Activated CD8-positive, alpha-beta memory T cell treated with anti-CD3 and anti-CD28 coated beads, Interleukin-2, amount 50 U/mL, for 24 hours (primary cell): ENCODE results near the gene MAP6D1.

ENCODE experiments used
- DNase-seq: peaks from one replicate; pipeline ENCODE4 v3.0.0-alpha.2; 2020; ENCODE audit errors: extremely low read depth

The MAP6D1 gene

GRCh38 chr3:183823963-183824362, 1.4 kb downstream of the MAP6D1 start:
- no peak for DNase-seq

DNA sequence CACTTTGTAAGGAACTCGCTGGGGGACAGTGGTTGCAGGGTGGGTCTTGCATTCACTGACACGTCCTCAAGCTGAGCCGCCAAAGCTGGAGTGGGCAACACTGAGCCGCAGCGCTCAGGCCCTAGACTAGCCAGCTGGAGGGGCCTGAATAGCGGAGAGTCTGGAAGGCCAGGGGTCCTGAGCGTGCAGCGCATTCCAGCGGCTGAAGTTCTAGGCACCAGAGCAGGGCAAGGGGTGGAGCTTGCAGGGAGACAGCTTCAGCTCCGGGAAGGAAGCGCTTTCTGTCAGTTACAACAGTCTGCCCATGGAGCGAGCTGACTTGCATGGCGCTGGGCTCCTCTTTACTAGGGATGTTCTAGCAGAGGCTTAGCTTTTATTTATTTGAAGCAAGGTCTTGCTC, 2.7 kb downstream of the MAP6D1 start:
- DNase-seq, result no peak

DNA sequence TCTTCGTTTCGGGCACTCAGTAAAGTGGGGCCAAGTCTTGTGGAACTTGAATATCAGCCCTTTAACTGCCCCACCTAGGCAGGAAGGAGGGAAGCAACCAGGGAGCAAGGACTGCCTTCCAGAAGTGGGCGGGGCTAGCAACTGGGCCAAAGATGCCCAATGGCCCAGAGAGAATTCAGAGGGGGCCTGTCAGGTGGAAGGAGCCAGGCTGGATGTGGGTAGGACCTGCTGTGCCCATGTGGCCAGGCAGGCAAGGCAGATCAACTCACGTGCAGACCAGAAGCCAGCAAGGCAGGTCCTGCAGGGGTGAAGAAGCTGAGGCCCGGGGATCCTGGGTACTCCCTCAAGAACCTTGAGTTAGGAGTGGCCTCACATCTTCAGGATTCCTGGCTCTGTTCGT, 5.5 kb downstream of the MAP6D1 start:
- no peak for DNase-seq

- no peak for DNase-seq
These were observed 6.4 kb downstream of the MAP6D1 start for GRCh38 chr3:183818706-183819624.

DNA sequence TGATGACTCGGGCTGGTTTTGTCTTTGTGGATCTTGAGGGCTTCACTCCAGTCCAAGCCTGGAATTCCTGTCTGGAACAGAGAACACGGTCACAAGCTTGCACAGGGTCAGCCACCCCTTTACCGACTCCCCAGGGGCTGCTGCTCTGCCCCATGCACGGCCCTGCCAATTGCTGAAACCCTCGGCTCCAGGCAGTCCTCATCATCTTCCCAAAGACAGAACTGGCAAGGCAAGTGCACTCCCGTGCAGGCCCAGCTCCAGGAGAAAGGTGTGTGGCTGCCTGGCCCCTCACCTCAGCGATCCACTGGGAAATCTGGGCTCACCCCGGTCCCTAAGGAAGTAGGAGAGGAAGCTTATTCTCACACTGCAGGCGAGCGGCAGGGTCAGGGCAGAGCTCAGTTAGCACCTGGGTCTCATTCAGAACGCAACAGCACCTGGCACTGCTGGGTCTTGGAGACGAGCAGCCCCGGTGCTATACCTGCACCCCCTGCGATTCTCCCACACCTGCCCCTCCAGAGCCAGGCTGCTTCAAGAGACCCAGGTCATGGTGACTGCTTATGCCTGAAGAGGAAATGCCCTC, 7.2 kb downstream of the MAP6D1 start:
- no peak for DNase-seq

DNA sequence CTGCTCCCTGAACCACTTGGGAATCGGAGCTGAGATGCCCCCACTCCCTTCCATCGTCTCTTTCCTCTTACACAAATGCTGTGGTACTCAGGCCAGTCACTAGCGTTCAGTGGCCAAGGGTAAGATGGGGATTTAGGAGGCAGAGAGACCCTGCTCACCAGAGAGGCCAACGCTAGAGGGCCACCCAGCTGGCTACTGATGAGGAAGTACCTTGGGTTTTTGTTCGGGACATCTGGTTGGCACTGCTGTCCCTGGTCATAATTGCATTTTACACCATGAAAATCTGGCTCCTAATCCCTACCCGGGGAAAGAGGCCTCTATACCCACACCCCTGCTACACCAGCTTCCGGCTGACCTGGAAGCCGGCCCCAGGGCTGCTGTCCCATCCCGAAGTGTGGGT, 7.7 kb downstream of the MAP6D1 start:
- no peak for DNase-seq

GRCh38 chr3:183816681-183817510, 8.5 kb downstream of the MAP6D1 start:
- no peak for DNase-seq

- no peak for DNase-seq
These were observed 9.4 kb downstream of the MAP6D1 start for GRCh38 chr3:183815951-183816475.

DNA sequence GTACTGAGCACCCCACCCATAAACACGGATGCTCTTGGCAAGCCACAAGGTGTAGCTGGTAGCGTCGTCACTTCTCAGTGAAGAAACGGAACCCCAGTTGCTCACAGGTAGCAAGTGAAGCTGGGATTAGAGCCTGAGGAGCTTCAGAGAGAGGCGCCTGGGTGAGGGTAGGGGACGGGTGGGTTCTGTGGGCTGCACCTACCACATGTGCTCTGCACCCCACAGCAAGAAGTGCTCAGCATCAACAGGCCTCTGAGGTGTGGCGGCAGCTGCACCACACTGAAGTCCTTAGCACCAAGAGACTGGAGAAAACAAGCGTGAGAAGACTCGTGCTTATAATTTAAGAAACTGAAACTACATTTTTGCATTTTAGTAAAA, 9.8 kb downstream of the MAP6D1 start:
- DNase-seq, result no peak

DNA sequence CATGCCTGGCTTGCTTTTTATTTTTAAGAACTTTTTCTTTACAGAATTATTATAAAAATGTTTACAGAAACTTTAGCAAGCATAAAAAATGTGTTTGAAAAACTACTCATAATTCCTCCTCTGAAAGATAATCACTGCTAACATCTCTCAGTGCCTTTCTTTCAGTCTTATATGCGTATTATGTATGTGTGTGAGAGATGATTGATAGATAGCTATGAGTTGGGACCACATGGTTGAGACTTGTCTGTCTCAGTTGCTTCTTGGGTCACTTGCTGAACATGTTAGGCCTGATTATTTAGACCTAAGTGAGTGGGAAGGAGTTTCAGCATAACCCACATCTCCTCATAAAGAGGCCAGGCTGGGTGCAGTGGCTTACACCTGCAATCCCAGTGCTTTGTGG, 11.1 kb downstream of the MAP6D1 start:
- no peak for DNase-seq

DNA sequence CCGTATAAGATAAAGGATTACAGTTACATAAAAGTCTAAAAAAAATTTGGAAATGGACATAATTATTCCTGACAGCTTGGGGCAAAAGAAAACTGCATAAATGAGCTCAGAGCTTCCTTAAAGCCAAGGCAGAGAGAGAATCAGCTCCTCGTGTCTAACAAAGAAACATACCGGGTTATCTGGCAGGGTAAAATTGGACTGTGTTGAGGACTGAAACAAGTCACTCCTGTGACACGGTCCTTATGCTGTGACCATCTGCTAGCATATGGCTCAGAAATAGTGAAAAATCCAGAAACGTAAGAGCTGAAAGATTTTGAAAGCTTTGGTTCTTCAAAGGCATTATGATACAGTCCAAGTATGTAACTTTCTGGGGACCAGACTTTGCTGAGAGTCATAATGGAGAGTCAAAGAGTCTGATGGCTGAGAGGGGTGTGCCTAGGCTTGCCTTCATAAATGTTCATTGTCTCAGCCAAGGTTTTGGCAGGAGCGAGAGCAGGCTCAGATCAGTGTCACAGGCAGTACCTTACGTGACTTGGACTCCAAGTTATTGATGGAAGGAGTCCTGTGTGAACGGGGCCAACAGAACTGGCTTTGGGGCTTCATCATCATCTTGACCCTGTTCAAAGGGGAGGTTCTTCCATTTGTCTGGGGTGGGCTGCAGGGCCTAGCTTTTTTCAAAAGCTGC, 12.5 kb downstream of the MAP6D1 start:
- no peak for DNase-seq

GRCh38 chr3:183811638-183812037, 13.7 kb downstream of the MAP6D1 start:
- DNase-seq, result no peak

GRCh38 chr3:183810643-183811594, 14.5 kb downstream of the MAP6D1 start:
- DNase-seq, result no peak

DNA sequence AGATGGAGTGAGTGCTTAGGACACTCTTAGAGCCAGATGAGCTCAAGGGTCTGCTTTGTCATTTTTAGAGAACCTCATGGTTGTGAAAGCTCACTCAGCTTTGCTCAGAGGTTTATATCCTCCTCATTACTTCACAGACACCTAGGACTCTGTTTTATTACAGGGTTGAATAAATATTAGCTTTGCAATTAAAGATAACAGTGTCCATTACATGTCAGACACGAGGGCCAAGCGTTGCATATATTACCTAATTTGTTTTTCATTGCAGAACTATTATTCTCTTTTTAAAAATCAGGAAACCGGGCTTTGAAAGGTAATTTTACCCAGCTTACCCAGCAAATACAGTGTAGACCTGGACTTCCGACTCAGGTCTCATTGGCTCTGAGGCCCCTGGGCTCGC, 16.1 kb downstream of the MAP6D1 start:
- DNase-seq, result no peak

DNA sequence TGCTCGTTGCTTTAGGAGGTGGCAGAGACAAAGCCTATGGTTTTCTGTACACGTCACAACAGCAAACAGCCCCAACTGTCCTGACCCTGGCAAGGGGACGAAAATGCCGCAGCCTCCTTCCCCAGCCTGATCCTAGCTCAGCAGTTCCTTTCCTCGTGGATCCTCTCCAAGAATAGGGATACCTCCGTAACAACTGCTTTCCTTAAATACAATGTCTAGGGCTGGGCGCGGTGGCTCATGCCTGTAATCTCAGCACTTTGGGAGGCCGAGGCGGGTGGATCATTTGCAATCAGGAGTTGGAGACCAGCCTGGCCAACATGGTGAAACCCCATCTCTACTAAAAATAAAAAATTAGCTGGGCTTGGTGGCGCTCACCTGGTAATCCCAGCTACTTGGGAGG, 17.0 kb downstream of the MAP6D1 start:
- no peak for DNase-seq

- no peak for DNase-seq
These were observed 17.5 kb downstream of the MAP6D1 start for GRCh38 chr3:183807881-183808280.

- no peak for DNase-seq
These were observed 18.1 kb downstream of the MAP6D1 start for GRCh38 chr3:183807209-183807728.

DNA sequence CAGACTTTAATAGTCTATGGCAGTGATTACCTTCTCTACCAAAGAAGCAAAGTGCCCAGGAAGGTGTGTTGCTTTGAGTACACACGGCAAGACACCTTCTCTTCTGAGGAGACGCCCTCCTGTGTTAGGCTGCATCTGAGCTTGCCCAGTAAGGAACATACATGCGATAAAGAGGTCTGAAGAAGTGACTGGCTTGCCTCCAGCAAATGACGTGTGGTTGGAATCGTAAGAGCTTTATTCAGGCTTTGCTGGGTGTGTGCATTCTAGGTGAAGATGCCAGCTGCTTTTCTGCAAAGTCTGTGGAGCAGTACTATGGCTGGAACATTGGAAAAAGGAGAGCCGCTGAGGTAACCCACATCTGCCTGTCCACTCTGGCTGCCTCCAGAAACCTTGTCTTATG, 22.4 kb downstream of the MAP6D1 start:
- no peak for DNase-seq

DNA sequence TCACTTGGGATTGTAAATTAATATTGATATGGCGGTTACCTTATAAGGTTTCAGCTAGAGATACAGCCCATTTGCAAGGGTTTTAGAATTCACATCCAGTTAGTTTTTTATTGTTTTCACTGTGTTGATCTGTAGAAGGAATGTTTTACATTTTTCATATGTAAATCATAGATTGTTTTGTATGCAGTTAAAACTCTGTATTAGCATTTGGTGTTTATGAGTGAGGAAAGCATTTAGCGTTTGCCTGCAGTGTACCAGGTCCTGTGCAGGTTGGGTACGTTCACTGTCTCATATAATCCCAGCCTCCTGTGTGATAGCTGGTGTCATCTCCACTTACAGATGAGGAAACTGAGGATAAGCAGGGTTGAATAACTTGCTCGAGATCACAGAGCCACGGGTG, 23.8 kb downstream of the MAP6D1 start:
- DNase-seq, result no peak

DNA sequence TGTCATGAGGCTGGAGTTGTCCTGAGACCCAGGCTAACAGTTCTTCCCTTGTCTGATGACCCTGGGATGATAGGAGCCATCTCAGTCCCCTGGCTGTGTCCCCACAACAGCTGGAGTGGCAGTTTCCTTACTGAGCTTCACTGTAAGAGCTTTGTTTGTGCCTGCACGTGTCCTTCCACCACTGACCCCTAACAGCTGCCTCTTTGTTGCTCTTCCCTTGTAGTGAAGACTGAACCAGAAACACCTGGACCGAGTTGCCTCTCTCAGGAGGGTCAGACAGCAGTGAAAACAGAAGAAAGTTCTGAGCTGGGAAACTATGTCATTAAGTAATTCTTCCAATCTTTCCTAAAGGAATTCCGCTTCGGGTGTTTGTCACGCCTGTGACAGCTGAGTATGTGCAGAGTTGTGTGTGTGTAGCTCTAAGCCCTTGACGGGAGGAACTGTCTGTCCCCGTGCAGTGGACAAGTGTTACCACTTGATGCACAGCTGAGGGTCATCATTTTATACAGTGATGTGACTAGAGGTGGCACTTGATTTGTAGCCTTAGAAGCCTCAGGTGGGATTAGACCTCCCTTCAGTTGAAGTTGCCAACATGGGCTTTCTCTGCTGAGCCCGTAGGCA, 25.0 kb downstream of the MAP6D1 start:
- DNase-seq, result no peak
